ENCODE data around the gene INSL3. TPM values are rescaled to one million over a fixed set of nuclear protein-coding genes. Genes with fewer than 3 reads are reported as not detected.

Gene INSL3
- total RNA-seq, 1 donor from 2014 or later, result 3.6 TPM

DNA sequence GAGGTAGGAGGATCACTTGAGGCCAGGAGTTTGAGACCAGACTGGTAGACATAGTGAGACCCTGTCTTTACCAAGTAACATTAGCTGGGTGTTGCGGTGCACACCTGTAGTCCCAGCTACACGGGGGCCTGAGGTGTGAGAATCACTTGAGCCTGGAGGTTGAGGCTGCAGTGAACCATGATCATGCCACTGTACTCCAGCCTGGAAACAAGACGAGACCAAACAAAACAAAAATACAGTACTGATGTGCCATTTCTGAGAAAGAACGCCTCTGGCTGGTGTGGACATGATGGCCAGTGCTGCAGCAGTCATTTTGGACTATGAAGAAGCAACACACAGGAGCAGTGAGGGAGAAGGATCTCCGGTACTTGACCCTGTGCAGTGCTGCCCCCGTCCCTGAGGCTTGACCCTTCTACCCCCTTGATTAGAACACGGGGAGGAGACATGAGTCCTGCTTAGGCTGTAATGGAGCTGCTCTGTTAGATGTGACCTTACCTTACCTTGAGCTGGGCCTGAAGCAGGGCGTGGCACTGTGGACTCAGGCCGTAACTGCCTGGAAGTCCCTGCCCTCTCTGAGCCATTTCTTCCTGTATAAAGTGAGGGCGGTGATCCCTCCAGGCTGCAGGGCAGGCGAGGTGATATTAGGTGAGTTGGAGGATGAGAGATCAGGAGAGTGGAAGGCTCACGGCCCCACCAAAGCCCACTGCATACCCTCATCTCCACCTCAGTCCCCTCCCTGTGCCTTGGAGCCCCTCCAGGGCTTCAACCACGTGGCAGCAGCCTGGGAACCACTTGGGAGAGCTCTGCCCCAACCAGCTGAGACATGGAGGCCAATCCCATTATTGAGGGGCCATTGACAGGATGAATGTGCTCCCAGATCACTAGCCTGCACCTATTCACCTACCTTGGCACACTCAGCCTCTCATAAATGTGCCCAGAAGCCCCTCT, 44.3 kb upstream of the INSL3 start:
- TF ChIP-seq, protein P1, sequence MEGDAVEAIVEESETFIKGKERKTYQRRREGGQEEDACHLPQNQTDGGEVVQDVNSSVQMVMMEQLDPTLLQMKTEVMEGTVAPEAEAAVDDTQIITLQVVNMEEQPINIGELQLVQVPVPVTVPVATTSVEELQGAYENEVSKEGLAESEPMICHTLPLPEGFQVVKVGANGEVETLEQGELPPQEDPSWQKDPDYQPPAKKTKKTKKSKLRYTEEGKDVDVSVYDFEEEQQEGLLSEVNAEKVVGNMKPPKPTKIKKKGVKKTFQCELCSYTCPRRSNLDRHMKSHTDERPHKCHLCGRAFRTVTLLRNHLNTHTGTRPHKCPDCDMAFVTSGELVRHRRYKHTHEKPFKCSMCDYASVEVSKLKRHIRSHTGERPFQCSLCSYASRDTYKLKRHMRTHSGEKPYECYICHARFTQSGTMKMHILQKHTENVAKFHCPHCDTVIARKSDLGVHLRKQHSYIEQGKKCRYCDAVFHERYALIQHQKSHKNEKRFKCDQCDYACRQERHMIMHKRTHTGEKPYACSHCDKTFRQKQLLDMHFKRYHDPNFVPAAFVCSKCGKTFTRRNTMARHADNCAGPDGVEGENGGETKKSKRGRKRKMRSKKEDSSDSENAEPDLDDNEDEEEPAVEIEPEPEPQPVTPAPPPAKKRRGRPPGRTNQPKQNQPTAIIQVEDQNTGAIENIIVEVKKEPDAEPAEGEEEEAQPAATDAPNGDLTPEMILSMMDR (IDR thresholded peaks at IDR 0.05), result no peak
- Mint-ChIP-seq H3K9me3 (no peaks in the 10 kb centered on the region), H3K4me3 (no peak overlapping the region), H3K27me3 (no peaks in the 10 kb centered on the region), H3K36me3 (ENCODE audit: low read depth) (peaks cover 49% of the 10 kb centered on the region), H3K27ac (no peak overlapping the region), H3K4me1 (peaks cover 30% of the 10 kb centered on the region)
- intact Hi-C loops (cut with micrococcal nuclease), result no loop called here
- POLR2A ChIA-PET, result interaction anchor here (0.6 to 3.8 kb wide), 9 partner anchors 11 to 135 kb away, joined by 3 to 25 read pairs (median 5); partner anchors contain the start of genes CCDC124, FCHO1 and JAK3
- DNase-seq (no peak), ATAC-seq (ENCODE audit: low read depth) (no peak)
- CTCF ChIA-PET, result no interaction called here

DNA sequence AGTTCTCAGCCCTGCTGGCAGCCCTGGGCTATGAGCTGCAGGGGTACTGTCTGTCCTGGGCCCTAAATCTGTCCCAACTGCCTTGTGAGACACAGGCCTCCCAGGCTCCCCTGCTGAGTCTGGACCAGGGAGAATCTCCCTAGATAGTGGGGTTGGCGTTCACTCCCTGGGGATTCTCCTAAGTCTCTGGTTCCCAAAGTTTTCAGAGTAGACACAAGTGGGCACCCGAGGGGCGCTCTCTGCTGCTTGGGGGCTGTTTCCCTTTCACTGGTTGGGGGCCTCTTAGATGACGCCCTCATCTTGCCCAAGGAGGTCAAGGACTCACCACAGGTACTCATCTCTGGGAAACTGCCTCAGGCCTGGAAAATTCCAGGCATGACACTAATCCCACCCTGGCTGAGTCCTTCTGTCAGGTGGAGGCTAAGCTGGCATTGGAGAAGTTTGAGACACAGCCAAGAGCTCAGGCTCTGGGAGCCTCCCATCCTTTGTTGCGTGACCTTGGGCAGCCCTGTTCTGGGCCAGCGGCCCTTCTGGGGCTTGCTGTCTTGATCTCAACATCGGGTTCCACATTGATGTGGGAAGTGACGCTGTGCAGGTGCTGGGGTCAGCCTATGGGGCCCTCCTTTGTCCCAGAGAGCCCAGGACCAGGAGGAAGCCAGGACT, 42.3 kb upstream of the INSL3 start:
- peaks cover 60% of the 10 kb centered on the region for H3K36me3 Mint-ChIP-seq (ENCODE audit: low read depth)
- ATAC-seq (ENCODE audit: low read depth) (no peak), DNase-seq (no peak)
- peaks cover 43% of the 10 kb centered on the region for H3K4me1 Mint-ChIP-seq
- POLR2A ChIA-PET, result interaction anchor here (0.6 to 3.8 kb wide), 8 partner anchors 11 to 1985 kb away, joined by 3 to 25 read pairs (median 4); partner anchors contain the start of genes CCDC124 and JAK3
- CTCF ChIA-PET, result interaction anchor here (1.4 kb wide), 1 partner anchor 69 kb away, joined by 5 read pairs; no protein-coding TSS in a partner anchor
- H3K27me3 Mint-ChIP-seq, result no peaks in the 10 kb centered on the region
- no peak overlapping the region for H3K4me3 Mint-ChIP-seq
- TF ChIP-seq, protein P1 (IDR thresholded peaks at IDR 0.05), result no peak
- intact Hi-C loops (cut with micrococcal nuclease), result no loop called here
- peak overlapping the region; percentile 53 for H3K27ac Mint-ChIP-seq
- H3K9me3 Mint-ChIP-seq, result no peaks in the 10 kb centered on the region

DNA sequence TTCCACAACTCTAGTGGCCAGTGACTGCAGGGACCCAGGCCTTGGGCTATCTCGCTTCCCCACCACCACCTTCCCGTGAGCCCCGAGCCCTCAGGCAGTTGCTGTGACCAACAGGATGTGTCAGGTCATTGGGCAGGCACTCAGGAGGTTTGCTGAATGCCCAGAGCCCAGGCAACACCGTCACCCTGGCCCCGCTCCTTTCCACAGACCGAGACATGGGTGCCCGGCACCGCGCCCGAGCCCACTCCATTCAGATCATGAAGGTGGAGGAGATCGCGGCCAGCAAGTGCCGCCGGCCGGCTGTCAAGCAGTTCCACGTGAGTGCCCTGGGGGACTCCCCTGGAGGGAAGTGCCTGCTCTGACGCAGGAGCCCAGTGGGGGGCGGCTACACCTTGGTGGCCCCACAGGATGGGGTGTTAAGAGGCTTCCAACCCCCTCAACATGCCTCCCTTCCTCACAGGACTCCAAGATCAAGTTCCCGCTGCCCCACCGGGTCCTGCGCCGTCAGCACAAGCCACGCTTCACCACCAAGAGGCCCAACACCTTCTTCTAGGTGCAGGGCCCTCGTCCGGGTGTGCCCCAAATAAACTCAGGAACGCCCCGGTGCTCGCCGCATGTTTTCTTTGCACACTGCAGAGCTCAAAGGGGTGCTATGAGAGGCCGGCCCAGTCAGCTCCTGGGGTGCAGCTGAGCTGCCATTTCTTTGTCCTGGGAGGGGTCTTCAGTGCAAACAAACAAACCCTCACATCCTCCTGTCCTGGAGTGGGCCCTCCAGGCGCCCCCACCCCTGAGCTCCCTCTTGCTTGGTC, 41.6 kb upstream of the INSL3 start:
- TF ChIP-seq, protein P1 (IDR thresholded peaks at IDR 0.05), result no peak
- peak overlapping the region; percentile 98 for H3K27ac Mint-ChIP-seq
- no peaks in the 10 kb centered on the region for H3K9me3 Mint-ChIP-seq
- CTCF ChIA-PET, result interaction anchor here (1.4 kb wide), 1 partner anchor 69 kb away, joined by 5 read pairs; no protein-coding TSS in a partner anchor
- ATAC-seq (ENCODE audit: low read depth) (no peak), DNase-seq (no peak)
- peak overlapping the region; percentile 99 for H3K4me3 Mint-ChIP-seq
- intact Hi-C loops (cut with micrococcal nuclease), result no loop called here
- H3K27me3 Mint-ChIP-seq, result no peaks in the 10 kb centered on the region
- peaks cover 60% of the 10 kb centered on the region for H3K36me3 Mint-ChIP-seq (ENCODE audit: low read depth)
- POLR2A ChIA-PET, result interaction anchor here (0.5 to 4.2 kb wide), 9 partner anchors 12 to 1986 kb away, joined by 3 to 121 read pairs (median 4); partner anchors contain the start of genes CCDC124 and JAK3
- peaks cover 43% of the 10 kb centered on the region for H3K4me1 Mint-ChIP-seq

DNA sequence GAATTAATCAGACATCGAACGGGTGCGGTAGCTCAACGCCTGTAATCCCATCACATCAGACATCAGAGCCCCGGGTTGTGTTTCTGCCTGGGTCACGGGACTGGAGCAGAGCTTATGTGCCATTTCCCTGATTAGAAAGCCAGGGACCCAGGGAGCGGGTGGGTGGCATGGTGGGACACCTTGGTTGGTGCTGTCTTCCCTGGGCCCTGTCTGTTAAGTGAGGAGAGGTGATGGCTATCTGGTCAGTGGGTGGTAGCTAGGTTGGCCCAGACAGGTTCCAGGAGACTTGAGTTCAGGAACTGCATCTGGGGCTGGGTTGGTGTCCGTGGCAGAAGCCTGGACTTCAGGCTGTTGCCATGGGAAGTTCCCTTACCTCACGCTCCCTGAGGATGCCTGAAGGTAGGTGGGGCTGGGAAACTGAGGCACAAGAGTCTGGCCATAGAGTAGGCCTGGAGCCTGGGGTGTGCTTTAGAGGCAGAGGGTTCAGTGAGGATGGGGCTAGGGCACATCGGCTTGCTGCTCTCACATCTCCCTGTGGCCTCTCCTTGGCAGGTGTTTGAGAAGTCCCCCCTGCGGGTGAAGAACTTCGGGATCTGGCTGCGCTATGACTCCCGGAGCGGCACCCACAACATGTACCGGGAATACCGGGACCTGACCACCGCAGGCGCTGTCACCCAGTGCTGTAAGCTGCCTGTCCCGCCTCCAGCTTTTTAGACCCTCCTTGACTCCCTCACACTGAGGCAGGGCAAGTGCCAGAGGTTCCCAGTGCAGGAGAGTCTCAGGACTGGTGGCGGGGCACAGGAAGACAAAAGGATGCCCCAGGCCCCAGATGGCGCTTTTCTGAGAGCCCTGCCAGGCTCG, 40.5 kb upstream of the INSL3 start:
- H3K4me1 Mint-ChIP-seq, result peaks cover 43% of the 10 kb centered on the region
- ATAC-seq (ENCODE audit: low read depth) (no peak), DNase-seq (no peak)
- H3K27ac Mint-ChIP-seq, result peak overlapping the region; percentile 98
- ChIA-PET CTCF (interaction anchor here (5.7 kb wide), 1 partner anchor 70 kb away, joined by 201 read pairs; the partner anchor contains the start of gene CCDC124), POLR2A (interaction anchor here (0.5 to 4.2 kb wide), 6 partner anchors 13 to 442 kb away, joined by 3 to 299 read pairs (median 10); partner anchors contain the start of genes CCDC124, JAK3 and MVB12A)
- H3K9me3 Mint-ChIP-seq, result no peaks in the 10 kb centered on the region
- no peaks in the 10 kb centered on the region for H3K27me3 Mint-ChIP-seq
- H3K4me3 Mint-ChIP-seq, result peak overlapping the region; percentile 99
- peaks cover 60% of the 10 kb centered on the region for H3K36me3 Mint-ChIP-seq (ENCODE audit: low read depth)
- TF ChIP-seq, protein P1 (IDR thresholded peaks at IDR 0.05), result no peak
- intact Hi-C loops (cut with micrococcal nuclease), result no loop called here
